SK-N-SH (cell line): Measurements from ENCODE around the gene MYADML2. TPM values are rescaled to one million over a fixed set of nuclear protein-coding genes. Genes with fewer than 3 reads are reported as not detected.

Experiments used
- CTCF ChIA-PET: fragments of 300-600, 350-600 bp; formaldehyde crosslinking; extraction: SDS; loops from one replicate; lab custom pipeline; 2021; lab: Yijun Ruan, JAX
- POLR2A ChIA-PET: fragments of 350-600 bp; sonication (Branson Sonifier 250); formaldehyde crosslinking; extraction: SDS; loops from one replicate; lab custom pipeline; 2020; ENCODE audit warnings: antibody characterized with exemption, inconsistent platforms; lab: Yijun Ruan, JAX
- DNase-seq: peaks from one replicate; pipeline ENCODE4 v3.0.0; 2012
- H2AFZ ChIP-seq: fragments of 200-600 bp; sonication (generic); 2 replicates; pipeline ENCODE4 v1.8.1; 2016; ENCODE audit warnings: antibody characterized with exemption, mild to moderate bottlenecking, low read depth
- H3F3A ChIP-seq: fragments of 200-600 bp; sonication (generic); replicated peaks from 2 replicates; pipeline ENCODE3; 2016; ENCODE audit warnings: antibody characterized with exemption, mild to moderate bottlenecking; ENCODE audit not compliant: insufficient read depth
- H3K27ac ChIP-seq, 2 experiments: fragments of 200-500 bp in 1 of 2; fragments of 200-600 bp in 1 of 2; sonication (Bioruptor generic) in 1 of 2; sonication (generic), shearing (Covaris generic) in 1 of 2; 2 replicates each; pipeline versions ENCODE4 v1.5.1 to v1.6.1; 2014 to 2016; ENCODE audit warnings: low read depth in 2 of 2, inconsistent platforms in 1 of 2, low read length in 1 of 2, mild to moderate bottlenecking in 1 of 2, mixed read lengths in 1 of 2
- H3K27me3 ChIP-seq: fragments of 200-600 bp; sonication (generic), shearing (Covaris generic); 2 replicates; pipeline ENCODE4 v1.6.1; 2016; ENCODE audit warnings: mixed run types; ENCODE audit not compliant: insufficient read depth
- H3K36me3 ChIP-seq, 2 experiments: fragments of 200-500 bp in 1 of 2; fragments of 200-600 bp in 1 of 2; sonication (Bioruptor generic) in 1 of 2; sonication (generic) in 1 of 2; replicated peaks in 1 of 2; 2 replicates each; pipeline versions ENCODE3 to v1.5.1; 2014 to 2016; ENCODE audit warnings: low read length in 1 of 2, mild to moderate bottlenecking in 1 of 2; ENCODE audit not compliant: insufficient read depth in 2 of 2, control insufficient read depth in 1 of 2
- H3K4me1 ChIP-seq, 2 experiments: fragments of 200-500 bp in 1 of 2; fragments of 200-600 bp in 1 of 2; sonication (Bioruptor generic) in 1 of 2; sonication (generic), shearing (Covaris generic) in 1 of 2; 2 replicates each; pipeline versions ENCODE4 v1.5.1 to v1.6.1; 2014 to 2016; ENCODE audit warnings: low read depth in 1 of 2, low read length in 1 of 2, mixed run types in 1 of 2; ENCODE audit not compliant: insufficient read depth in 2 of 2, control insufficient read depth in 1 of 2
- H3K4me2 ChIP-seq: fragments of 200-600 bp; sonication (generic), shearing (Covaris generic); 2 replicates; pipeline ENCODE4 v1.6.1; 2017; ENCODE audit warnings: mixed run types
- H3K4me3 ChIP-seq, 2 experiments: fragments of 200-500 bp in 1 of 2; fragments of 200-600 bp in 1 of 2; sonication (Bioruptor generic) in 1 of 2; sonication (generic), shearing (Covaris generic) in 1 of 2; 2 replicates each; pipeline versions ENCODE4 v1.5.1 to v1.8.1; 2014 to 2016; ENCODE audit warnings: low read depth in 2 of 2, inconsistent platforms in 1 of 2, low read length in 1 of 2, mild to moderate bottlenecking in 1 of 2, mixed read lengths in 1 of 2, moderate library complexity in 1 of 2
- H3K79me2 ChIP-seq: fragments of 200-600 bp; sonication (generic); 2 replicates; pipeline ENCODE4 v1.8.1; 2017; ENCODE audit warnings: mild to moderate bottlenecking; ENCODE audit not compliant: insufficient read depth
- H3K9ac ChIP-seq: fragments of 200-600 bp; sonication (generic); 2 replicates; pipeline ENCODE4 v1.6.1; 2017; ENCODE audit warnings: mixed run types
- H3K9me2 ChIP-seq: fragments of 200-600 bp; sonication (generic); 2 replicates; pipeline ENCODE4 v1.6.1; 2017; ENCODE audit warnings: mixed run types
- H3K9me3 ChIP-seq: fragments of 200-600 bp; sonication (generic); 2 replicates; pipeline ENCODE4 v1.6.1; 2017; ENCODE audit warnings: mixed run types, mild to moderate bottlenecking, moderate library complexity
- H4K20me1 ChIP-seq: fragments of 200-600 bp; sonication (generic); 2 replicates; pipeline ENCODE4 v1.6.1; 2017; ENCODE audit warnings: mild to moderate bottlenecking, mixed run types; ENCODE audit not compliant: insufficient read depth
- CHD2 ChIP-seq: fragments of 150-350 bp; IDR thresholded peaks from 2 replicates; pipeline ENCODE4 v1.6.1; 2018; ENCODE audit warnings: low read length; ENCODE audit not compliant: partially characterized antibody
- EP300 ChIP-seq, 2 experiments: IDR thresholded peaks; 2 replicates each; pipeline versions ENCODE4 v1.4.0 to v1.6.1; 2012; ENCODE audit warnings: borderline replicate concordance in 1 of 2, low read depth in 1 of 2, low read length in 1 of 2
- FOSL2 ChIP-seq: IDR thresholded peaks from 2 replicates; pipeline ENCODE4 v1.4.0; 2012; ENCODE audit warnings: low read depth, mild to moderate bottlenecking, moderate library complexity, borderline replicate concordance
- FOXJ3 ChIP-seq: sonication (generic); formaldehyde crosslinking; IDR thresholded peaks from 2 replicates; pipeline ENCODE4 v1.5.1; 2020; ENCODE audit warnings: mild to moderate bottlenecking, missing genetic modification reagents
- FOXM1 ChIP-seq: IDR thresholded peaks from 2 replicates; pipeline ENCODE4 v1.4.0; 2012; ENCODE audit warnings: low read depth, mild to moderate bottlenecking
- GABPA ChIP-seq: IDR thresholded peaks from 2 replicates; pipeline ENCODE4 v1.4.0; 2012; ENCODE audit warnings: low read depth, mild to moderate bottlenecking
- MAX ChIP-seq: IDR thresholded peaks from 2 replicates; pipeline ENCODE4 v1.4.0; 2012; ENCODE audit warnings: low read depth
- MEF2A ChIP-seq: IDR thresholded peaks from 2 replicates; pipeline ENCODE4 v1.4.0; 2012; ENCODE audit warnings: low read depth, borderline replicate concordance
- MXI1 ChIP-seq: IDR thresholded peaks from 2 replicates; pipeline ENCODE4 v1.6.1; 2012; ENCODE audit warnings: mild to moderate bottlenecking, low read depth, low read length, improper control_type of control experiment
- NFIC ChIP-seq: IDR thresholded peaks from 2 replicates; pipeline ENCODE4 v1.4.0; 2012; ENCODE audit warnings: borderline replicate concordance
- NRF1 ChIP-seq: IDR thresholded peaks from 2 replicates; pipeline ENCODE4 v1.6.1; 2012; ENCODE audit warnings: low read depth, mild to moderate bottlenecking, low read length
- POLR2AphosphoS5 ChIP-seq: IDR thresholded peaks from 2 replicates; pipeline ENCODE4 v1.6.1; 2012; ENCODE audit warnings: low read depth, low read length
- RFX5 ChIP-seq: IDR thresholded peaks from 2 replicates; pipeline ENCODE4 v1.6.1; 2012; ENCODE audit warnings: mild to moderate bottlenecking, improper control_type of control experiment, low read length
- RXRA ChIP-seq: IDR thresholded peaks from 2 replicates; pipeline ENCODE4 v1.4.0; 2012; ENCODE audit warnings: low read depth, mild to moderate bottlenecking, borderline replicate concordance
- SMC3 ChIP-seq: IDR thresholded peaks from 2 replicates; pipeline ENCODE4 v1.6.1; 2012; ENCODE audit warnings: low read depth, low read length, improper control_type of control experiment
- USF1 ChIP-seq: IDR thresholded peaks from 2 replicates; pipeline ENCODE4 v1.4.0; 2012; ENCODE audit warnings: low read depth, borderline replicate concordance
- ZBTB33 ChIP-seq: IDR thresholded peaks from 2 replicates; pipeline ENCODE4 v1.4.0; 2012; ENCODE audit warnings: low read depth, borderline replicate concordance
- WGBS: methylation state at CpG from one replicate; pipeline ENCODE4 v1.1.6; 2017; ENCODE audit warnings: low lambda C conversion rate; 5-methylcytosine and 5-hydroxymethylcytosine counted together
- polyA plus RNA-seq, 3 experiments: library from polyadenylated mRNA; depleted of rRNA; stranded (reverse); fragments of >200 nt; gene quantifications; 2 replicates each; pipeline ENCODE4 v1.2.3, GENCODE V29; 2012
- TF ChIP-seq, protein P1 (sequence below): IDR thresholded peaks from 2 replicates; pipeline ENCODE4 v1.6.1; 2012; ENCODE audit warnings: mild to moderate bottlenecking, low read depth, low read length, moderate library complexity
- TF ChIP-seq, protein P2 (sequence below): fragments of 200-600 bp; sonication (generic); IDR thresholded peaks from 2 replicates; pipeline ENCODE4 v1.6.1; 2017; ENCODE audit warnings: antibody characterized with exemption, mild to moderate bottlenecking, moderate library complexity
- TF ChIP-seq, protein P3 (sequence below): IDR thresholded peaks from 2 replicates; pipeline ENCODE4; 2012

Gene MYADML2
- polyA plus RNA-seq, 1 of the 3 experiments (the other 2 are of a cell fraction) = not detected

- Histone ChIP-seq H3K9ac (no peak overlapping the region), H3F3A (peaks cover 7% of the 10 kb centered on the region), H3K9me2 (no peaks in the 10 kb centered on the region), H4K20me1 (no peaks in the 10 kb centered on the region), H3K4me2 (no peak overlapping the region), H3K27me3 (no peaks in the 10 kb centered on the region), H3K4me3 (no peak overlapping the region), H3K36me3 (peaks cover 19 to 31% of the 10 kb centered on the region in 2 experiments), H2AFZ (no peak overlapping the region), H3K4me1 (peaks cover 10 to 18% of the 10 kb centered on the region in 2 experiments; a peak in 2 of 4 replicates), H3K9me3 (no peaks in the 10 kb centered on the region), H3K79me2 (peaks cover 26% of the 10 kb centered on the region), H3K27ac (no peak overlapping the region)
- DNase-seq = no peak
- WGBS = 96% methylated on average over 9 of the region's 9 CpGs
- CTCF ChIA-PET = interaction anchor here (0.9 to 11.6 kb wide), 4 partner anchors 21 to 56 kb away, joined by 3 to 85 read pairs (median 26); partner anchors contain the start of genes CENPX, LRRC45 and NOTUM
- TF ChIP-seq USF1 (no peak), ZBTB33 (no peak), POLR2AphosphoS5 (no peak), NFIC (no peak), RXRA (no peak), MAX (no peak), FOXJ3 (CRISPR knock-in tag) (no peak), RFX5 (no peak), MXI1 (no peak), FOSL2 (no peak), CHD2 (no peak), SMC3 (no peak), EP300 (IDR thresholded peaks at IDR 0.05; ENCODE audit: borderline replicate concordance in 1 of 2, low read depth in 1 of 2, low read length in 1 of 2) (no peak), NRF1 (no peak), MEF2A (no peak), FOXM1 (no peak), GABPA (no peak)
- TF ChIP-seq, protein P1, sequence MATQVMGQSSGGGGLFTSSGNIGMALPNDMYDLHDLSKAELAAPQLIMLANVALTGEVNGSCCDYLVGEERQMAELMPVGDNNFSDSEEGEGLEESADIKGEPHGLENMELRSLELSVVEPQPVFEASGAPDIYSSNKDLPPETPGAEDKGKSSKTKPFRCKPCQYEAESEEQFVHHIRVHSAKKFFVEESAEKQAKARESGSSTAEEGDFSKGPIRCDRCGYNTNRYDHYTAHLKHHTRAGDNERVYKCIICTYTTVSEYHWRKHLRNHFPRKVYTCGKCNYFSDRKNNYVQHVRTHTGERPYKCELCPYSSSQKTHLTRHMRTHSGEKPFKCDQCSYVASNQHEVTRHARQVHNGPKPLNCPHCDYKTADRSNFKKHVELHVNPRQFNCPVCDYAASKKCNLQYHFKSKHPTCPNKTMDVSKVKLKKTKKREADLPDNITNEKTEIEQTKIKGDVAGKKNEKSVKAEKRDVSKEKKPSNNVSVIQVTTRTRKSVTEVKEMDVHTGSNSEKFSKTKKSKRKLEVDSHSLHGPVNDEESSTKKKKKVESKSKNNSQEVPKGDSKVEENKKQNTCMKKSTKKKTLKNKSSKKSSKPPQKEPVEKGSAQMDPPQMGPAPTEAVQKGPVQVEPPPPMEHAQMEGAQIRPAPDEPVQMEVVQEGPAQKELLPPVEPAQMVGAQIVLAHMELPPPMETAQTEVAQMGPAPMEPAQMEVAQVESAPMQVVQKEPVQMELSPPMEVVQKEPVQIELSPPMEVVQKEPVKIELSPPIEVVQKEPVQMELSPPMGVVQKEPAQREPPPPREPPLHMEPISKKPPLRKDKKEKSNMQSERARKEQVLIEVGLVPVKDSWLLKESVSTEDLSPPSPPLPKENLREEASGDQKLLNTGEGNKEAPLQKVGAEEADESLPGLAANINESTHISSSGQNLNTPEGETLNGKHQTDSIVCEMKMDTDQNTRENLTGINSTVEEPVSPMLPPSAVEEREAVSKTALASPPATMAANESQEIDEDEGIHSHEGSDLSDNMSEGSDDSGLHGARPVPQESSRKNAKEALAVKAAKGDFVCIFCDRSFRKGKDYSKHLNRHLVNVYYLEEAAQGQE = no peak
- TF ChIP-seq, protein P2, sequence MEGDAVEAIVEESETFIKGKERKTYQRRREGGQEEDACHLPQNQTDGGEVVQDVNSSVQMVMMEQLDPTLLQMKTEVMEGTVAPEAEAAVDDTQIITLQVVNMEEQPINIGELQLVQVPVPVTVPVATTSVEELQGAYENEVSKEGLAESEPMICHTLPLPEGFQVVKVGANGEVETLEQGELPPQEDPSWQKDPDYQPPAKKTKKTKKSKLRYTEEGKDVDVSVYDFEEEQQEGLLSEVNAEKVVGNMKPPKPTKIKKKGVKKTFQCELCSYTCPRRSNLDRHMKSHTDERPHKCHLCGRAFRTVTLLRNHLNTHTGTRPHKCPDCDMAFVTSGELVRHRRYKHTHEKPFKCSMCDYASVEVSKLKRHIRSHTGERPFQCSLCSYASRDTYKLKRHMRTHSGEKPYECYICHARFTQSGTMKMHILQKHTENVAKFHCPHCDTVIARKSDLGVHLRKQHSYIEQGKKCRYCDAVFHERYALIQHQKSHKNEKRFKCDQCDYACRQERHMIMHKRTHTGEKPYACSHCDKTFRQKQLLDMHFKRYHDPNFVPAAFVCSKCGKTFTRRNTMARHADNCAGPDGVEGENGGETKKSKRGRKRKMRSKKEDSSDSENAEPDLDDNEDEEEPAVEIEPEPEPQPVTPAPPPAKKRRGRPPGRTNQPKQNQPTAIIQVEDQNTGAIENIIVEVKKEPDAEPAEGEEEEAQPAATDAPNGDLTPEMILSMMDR = no peak
- TF ChIP-seq, protein P3, sequence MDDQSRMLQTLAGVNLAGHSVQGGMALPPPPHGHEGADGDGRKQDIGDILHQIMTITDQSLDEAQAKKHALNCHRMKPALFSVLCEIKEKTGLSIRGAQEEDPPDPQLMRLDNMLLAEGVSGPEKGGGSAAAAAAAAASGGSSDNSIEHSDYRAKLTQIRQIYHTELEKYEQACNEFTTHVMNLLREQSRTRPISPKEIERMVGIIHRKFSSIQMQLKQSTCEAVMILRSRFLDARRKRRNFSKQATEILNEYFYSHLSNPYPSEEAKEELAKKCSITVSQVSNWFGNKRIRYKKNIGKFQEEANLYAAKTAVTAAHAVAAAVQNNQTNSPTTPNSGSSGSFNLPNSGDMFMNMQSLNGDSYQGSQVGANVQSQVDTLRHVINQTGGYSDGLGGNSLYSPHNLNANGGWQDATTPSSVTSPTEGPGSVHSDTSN = no peak
- POLR2A ChIA-PET = no interaction called here
Observed at GRCh38 chr17:81980707-81981343, 33.8 kb upstream of the MYADML2 start.
